HL-60 (cell line): ENCODE measurements around the gene ZMAT5.

Source experiments
- POLR2AphosphoS5 ChIP-seq: IDR thresholded peaks from 2 replicates; pipeline ENCODE4 v1.6.1; 2012; ENCODE audit warnings: low read depth
- SPI1 ChIP-seq: IDR thresholded peaks from 2 replicates; pipeline ENCODE4 v1.6.1; 2012; ENCODE audit warnings: low read depth, mild to moderate bottlenecking, borderline replicate concordance
- TF ChIP-seq, protein P1 (sequence below): IDR thresholded peaks from one replicate; pipeline ENCODE4 v1.5.1; 2011; ENCODE audit warnings: low read length, control low read depth, inconsistent platforms; ENCODE audit not compliant: insufficient read depth

DNA sequence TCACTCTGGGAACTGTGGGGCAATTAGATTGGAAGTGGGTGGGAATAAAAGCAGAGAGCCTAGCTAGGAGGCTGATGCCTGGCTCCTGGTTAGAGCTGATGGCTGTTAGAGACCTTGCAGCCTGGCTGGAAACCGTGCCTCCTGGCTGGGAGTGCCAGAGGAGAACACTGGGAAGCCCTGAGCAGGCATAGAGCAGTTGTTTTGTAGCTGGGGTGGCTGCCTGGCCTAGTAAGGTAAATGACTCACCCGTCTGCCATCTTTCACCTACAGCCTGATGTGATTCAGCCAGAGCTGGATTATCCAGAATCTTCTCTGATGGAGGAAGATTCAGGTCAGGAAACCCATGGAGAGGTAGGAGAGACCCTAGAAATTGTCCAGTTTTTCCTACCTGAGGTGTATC, 6.4 kb upstream of the ZMAT5 start:
- no peak for TF ChIP-seq POLR2AphosphoS5
- TF ChIP-seq, protein P1, sequence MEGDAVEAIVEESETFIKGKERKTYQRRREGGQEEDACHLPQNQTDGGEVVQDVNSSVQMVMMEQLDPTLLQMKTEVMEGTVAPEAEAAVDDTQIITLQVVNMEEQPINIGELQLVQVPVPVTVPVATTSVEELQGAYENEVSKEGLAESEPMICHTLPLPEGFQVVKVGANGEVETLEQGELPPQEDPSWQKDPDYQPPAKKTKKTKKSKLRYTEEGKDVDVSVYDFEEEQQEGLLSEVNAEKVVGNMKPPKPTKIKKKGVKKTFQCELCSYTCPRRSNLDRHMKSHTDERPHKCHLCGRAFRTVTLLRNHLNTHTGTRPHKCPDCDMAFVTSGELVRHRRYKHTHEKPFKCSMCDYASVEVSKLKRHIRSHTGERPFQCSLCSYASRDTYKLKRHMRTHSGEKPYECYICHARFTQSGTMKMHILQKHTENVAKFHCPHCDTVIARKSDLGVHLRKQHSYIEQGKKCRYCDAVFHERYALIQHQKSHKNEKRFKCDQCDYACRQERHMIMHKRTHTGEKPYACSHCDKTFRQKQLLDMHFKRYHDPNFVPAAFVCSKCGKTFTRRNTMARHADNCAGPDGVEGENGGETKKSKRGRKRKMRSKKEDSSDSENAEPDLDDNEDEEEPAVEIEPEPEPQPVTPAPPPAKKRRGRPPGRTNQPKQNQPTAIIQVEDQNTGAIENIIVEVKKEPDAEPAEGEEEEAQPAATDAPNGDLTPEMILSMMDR = no peak
- no peak for TF ChIP-seq SPI1
